ENCODE results near the gene ANXA2.
"Not testable (repeated sequence)": the region's sequence is repeated elsewhere in the genome, so short reads cannot be mapped to it uniquely, and the experiment has no call there.

ANXA2 gene

GRCh38 chr15:60369696-60370095 lies 28.1 kb downstream of the ANXA2 start:
- TF ChIP-seq CTCF (IDR thresholded peaks at IDR 0.05; ENCODE audit: low read depth, low read length), result no peak
- DNase-seq (ENCODE audit: extremely low read depth, low read depth), result no peak

- TF ChIP-seq CTCF (IDR thresholded peaks at IDR 0.05; ENCODE audit: low read depth, low read length), result no peak
- no peak for DNase-seq (ENCODE audit: extremely low read depth, low read depth)
These were observed 33.2 kb downstream of the ANXA2 start for GRCh38 chr15:60364612-60364924.

- no peak for TF ChIP-seq CTCF (IDR thresholded peaks at IDR 0.05; ENCODE audit: low read depth, low read length)
- DNase-seq (ENCODE audit: extremely low read depth, low read depth), result no peak
These were observed 33.7 kb downstream of the ANXA2 start for GRCh38 chr15:60363903-60364611.

- no peak for TF ChIP-seq CTCF (IDR thresholded peaks at IDR 0.05; ENCODE audit: low read depth, low read length)
- no peak for DNase-seq (ENCODE audit: extremely low read depth, low read depth)
These were observed 34.7 kb downstream of the ANXA2 start for GRCh38 chr15:60363087-60363549.

- TF ChIP-seq CTCF (IDR thresholded peaks at IDR 0.05; ENCODE audit: low read depth, low read length), result no peak
- DNase-seq (ENCODE audit: extremely low read depth, low read depth), result peak; percentile 67
These were observed 35.3 kb downstream of the ANXA2 start for GRCh38 chr15:60362321-60363086.

GRCh38 chr15:60359738-60360137 lies 38.0 kb downstream of the ANXA2 start:
- TF ChIP-seq CTCF (IDR thresholded peaks at IDR 0.05; ENCODE audit: low read depth, low read length), result peak; percentile 58
- DNase-seq (ENCODE audit: extremely low read depth, low read depth), result not testable (repeated sequence)

- no peak for TF ChIP-seq CTCF (IDR thresholded peaks at IDR 0.05; ENCODE audit: low read depth, low read length)
- no peak for DNase-seq (ENCODE audit: extremely low read depth, low read depth)
These were observed 38.7 kb downstream of the ANXA2 start for GRCh38 chr15:60358935-60359682.

Data from AG09319 (cell line).